ENCODE measurements around the gene METTL13.

GRCh38 chr1:171743081-171743870 lies 38.2 kb upstream of the METTL13 start:
- TF ChIP-seq POLR2A (IDR thresholded peaks at IDR 0.05; ENCODE audit: low read length) (no peak), CTCF (IDR thresholded peaks at IDR 0.05) (no peak), SMC3 (IDR thresholded peaks at IDR 0.05) (no peak), HOXA7 (CRISPR knock-in tag; IDR thresholded peaks at IDR 0.05) (no peak), RAD21 (conservative IDR thresholded peaks at IDR 0.05 in 1 of 2, IDR thresholded peaks at IDR 0.05 in 1 of 2) (no peak)
